HG02571 (cell line): ENCODE data around the gene KLHL36.

ENCODE experiments used
- ATAC-seq: cut with Tn5 transposase; IDR thresholded peaks from one replicate; pipeline ENCODE4 v1.9.1; 2021; ENCODE audit warnings: mild to moderate bottlenecking, moderate library complexity; ENCODE audit not compliant: unreplicated experiment

Gene KLHL36

DNA sequence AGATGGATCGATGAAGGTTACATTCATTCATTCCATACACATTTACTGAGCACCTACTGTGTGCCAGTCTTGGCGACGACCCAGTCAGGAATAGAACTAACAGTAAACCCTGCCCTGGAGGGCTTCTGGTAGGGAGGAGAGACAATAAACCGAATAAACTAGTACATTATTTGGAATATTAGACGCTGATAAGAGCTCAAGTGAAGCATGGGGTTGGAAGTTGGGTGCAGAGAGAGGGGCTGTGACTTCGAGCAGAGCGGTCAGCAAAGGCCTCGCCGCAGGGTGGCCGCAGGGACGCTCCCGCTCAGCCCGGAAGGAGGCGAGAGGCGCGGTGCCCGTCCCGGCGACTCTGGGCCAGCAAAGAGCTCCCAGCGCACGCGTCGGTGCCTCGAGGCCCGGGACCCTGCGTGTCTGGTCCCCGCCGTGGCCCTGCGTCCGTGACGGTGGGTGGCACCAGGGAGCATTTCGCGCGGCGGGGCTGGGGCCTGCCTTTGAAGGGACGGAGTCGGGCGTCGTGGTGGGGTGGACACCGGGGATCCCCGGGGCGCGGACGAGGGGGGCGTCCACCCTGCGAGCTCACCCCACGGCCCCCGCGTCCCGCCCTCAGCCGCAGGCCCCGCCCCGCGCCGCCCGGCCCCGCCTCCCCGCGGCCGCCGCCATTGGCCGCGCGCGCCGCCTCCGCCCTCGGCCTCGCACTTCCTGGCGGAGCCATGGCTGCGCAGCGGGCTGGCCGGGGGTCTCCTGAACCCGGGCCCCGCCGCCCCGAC is at the start of gene KLHL36:
Gene KLHL36 (plus strand): TSS at position 684 of the 767 bp plus-strand sequence. CDS start 2,357 bp downstream, outside the sequence.
- peak; percentile 85 for ATAC-seq

DNA sequence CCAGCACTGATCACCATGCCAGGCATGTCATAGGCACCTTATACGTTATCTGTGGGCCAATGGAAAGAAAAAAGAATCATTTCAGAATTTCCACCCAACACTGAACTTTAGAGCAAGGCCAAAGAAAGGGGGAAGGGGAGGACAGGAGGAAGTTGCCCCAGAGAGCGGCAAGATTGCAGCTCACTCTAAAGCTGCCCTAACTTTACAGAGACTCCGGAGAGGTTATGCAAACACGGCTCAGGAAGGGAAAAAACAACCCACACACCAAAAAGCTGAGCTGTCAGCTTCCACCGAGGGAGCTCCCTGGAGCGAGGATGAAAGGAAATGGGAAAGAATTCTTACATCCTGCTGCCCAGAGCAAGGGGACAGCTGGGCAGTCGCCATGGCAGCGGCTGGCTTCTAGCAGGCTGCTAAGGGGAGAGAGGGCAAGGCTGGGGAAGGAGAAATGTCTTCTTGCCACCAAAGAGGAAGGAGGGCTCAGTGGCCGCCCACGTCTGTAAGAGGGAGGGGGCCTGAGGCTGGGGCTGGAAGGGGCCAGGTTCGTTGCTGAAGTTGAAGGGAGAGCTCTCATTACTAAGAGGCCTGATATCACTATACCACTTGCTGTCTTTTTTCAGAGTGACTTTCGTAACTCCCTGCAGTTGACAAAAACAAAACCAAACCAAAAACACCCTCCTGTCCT is 48.6 kb upstream of the KLHL36 start:
- no peak for ATAC-seq

DNA sequence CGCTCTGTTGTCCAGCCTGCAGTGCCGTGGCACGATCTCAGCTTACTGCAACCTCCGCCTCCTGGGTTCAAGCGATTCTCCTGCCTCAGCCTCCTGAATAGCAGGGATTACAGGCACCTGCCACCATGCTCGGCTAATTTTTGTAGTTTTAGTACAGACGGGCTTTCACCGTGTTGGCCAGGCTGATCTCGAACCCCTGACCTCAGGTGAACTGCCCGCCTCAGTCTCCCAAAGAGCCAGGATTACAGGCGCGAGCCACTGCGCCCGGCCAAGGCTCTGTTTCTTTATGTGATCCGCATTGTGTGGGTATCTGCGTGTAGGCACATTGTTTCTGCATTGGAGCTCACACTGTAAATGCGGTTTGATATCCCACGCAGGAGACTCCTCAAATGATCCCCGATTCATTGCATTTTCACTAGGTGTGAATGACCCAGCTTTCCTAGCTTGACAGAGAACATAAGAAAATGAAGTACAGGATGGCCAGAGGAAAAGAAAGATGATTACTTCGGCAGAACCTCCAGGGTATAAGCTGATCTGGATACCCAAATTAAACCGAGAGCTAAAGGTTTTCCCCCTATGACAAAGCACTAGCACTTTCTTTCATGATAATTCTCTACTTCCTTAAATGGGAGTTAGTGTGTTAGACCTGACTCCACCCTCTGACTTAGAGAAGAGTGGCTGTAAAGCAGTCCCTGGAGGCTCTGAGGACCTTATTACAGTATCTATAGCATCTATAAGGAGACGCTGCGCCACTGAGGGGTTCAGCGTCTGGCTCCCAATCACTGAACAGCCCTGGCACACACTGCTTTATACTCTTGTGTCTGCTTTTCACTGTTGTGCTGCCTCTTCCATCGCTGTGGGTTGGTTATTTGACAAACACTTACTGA is 47.7 kb upstream of the KLHL36 start:
- peak; percentile 59 for ATAC-seq

DNA sequence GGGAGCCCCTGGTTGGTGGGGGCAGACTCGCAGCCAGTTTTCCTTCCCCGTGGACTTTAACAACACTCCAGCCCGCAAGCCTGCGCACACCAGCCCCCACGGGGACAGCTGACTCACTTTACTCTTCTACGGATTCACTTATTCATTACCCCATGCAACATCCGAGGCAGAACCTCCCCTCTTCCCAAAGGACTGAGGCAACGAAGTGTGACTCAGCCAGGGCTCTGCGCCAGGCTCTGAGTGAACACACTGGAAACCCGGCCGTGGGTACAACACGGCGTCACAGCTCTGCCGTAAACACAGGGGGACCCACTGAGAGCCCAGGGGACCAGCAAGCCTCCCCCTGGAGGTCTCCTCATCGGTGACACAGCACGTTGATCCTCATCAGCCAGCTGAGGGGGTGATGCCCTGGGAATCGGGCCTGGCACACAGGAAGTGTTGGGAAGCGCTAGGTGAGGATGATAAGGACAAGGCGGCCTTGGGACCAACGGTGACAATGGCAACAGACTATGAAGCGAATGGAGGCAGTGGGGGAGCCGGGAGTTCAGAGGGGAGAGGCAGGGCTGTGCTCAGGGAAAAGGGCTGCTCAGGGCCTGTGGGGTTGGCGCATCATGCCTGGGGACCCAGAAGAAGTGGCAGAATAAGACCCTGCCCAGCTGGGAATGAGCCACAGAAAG is 45.0 kb upstream of the KLHL36 start:
- ATAC-seq: no peak

DNA sequence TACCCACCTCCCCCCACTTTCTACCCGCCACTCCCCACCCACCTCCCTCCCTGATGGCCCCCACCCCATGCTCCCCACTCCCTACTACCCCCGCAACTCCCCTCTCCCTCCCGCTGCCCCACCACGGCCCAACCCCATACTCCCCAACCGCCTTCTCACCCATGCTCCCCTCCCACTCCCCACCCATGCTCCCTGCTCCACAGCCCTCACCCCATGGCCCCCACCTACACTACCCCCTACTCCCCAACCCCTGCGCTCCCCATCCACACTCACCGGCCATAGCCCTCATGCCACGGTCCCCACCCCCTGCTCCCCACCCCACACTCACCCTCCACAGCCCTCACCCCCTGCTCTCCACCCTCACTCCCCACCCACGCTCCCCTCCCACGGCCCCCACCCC is 44.4 kb upstream of the KLHL36 start:
- no peak for ATAC-seq

DNA sequence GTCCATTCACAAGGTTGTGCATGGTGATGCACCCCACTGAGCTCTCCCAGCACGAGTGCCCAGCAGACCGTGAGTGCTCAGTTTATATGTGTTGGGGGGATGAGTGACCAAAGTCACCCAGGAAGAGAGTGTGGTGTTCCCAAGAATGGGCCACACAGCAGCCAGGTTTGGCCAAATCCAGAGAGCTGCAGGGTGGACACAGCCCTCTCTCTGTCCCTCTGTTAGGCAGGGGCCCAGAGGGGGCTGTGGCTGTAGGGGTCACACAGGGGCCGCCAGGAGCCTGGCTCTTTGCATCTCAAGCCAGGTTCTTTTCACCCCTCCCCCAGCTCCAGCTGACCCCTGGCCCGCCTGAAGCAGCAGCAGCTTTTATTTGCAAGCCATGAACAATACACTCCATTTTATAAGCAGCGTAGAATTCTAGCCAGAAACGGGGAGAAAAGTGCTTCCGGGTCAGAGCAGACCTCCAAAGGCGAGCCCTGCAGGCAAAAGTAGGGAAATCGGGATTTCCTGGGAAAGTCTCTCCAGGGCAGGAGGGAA is 43.8 kb upstream of the KLHL36 start:
- no peak for ATAC-seq

DNA sequence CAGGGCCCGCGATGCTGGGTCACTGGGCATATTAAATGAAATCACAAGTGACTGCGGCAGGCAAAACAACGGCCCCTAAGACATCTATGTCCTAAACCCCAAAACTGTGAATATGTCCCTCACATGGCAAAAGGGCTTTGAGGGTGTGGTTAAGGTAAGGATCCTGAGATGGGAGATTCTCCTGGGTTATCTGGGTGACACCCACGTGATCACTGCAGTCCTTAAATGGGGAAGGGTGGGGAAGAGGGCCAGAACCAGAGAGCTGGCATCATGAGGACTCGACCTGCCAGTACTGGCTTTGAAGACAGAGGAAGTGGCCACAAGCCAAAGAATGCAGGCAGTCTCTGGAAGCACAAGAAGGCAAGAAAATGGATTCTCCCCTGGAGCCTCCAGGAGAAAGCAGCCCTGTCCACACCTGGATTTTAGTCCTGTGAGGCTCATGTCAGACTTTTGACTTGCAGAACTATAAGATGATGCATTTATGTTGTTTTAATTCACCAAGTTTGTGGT is 42.9 kb upstream of the KLHL36 start:
- no peak for ATAC-seq

DNA sequence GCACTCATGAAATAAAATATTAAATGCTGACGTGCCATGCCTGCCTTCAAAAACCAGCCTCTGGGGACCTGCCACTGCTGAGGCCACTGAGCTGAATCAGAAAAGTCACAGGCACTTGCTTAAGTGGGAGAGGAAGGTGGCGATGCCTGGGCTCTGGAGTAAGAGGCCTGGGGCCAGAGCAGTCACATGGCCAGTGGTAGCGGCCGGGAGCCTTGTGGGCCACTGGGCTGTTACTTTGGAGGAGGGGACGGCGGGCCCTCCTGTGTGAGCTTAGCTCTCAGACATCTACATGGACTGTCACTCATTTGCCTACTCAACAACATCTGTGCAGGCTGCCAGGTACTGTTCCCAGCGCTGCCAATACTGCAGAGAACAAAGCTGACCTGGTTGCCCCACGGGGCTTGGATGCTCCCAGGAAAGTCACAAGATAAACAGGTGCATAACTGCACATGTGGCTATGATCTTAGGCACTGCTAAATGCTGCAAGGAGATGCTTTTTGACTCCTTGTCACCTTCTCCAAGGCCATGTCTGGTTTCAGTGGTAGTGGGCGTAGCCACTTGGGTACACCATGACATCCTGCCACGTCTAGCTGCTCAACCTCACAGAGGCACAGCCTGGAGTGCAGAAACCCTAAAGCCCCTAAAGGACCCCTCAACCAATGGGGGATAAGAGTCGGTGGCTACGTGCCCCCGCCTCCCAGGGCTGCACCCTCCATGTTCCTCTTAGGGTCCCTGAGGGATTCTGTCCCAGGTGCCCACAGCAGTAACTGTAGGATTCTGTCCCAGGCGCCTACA is 42.0 kb upstream of the KLHL36 start:
- ATAC-seq: no peak

DNA sequence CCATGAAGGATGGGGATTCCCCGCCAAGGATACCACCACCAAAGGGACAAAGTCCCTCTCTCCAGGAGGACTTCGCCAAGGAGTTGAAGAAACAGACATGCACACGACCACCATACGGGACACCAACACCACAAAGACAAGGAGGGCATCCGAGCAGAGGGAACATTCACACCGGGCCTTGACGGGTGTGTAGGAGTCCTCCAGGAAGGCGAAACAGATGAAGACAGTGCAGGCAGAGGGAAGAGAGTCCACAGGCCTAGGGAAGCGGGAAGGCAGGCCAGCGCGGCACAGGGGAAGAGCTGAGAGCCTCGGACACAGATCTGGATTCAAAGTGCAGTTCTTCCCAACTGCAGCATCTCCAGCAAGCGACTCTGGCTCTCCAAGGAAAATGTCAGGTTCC is 41.2 kb upstream of the KLHL36 start:
- ATAC-seq: no peak

DNA sequence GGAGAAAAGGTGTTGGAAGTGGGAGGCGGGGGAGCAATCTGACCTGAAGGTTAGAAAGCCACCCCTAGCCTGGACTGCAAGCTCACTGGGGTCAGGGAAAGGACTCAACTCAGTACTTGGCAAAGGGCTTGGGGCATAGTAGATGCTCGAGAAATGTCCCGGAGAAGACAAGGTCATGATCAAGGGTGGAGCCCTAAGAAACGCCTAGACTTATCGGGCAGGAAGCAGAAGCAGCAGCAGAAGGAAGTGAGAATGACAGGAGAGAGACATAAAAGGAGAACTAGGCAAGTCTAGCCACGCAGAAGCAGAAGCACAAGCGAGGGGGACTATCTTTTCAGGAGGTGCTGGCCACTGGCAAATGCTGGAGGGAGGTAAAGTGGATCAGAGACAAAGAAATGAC is 40.6 kb upstream of the KLHL36 start:
- peak; percentile 45 for ATAC-seq

DNA sequence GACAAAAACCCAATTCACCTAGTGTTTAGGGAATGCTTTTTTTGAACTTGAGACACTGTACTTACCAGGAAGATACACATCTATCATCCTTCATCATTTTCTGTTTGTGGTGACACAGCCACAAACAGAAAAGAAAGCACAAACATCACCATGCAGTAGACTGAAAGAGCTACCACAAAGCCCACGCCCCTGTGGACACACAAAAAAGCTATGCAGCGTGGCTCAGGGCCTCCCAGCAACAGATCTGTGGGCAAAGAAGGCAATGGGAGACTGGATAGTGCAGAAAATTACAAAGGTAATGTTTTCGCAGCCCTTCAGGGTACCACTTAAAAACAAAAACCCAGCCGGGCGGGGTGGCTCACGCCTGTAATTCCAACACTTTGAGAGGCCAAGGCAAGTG is 40.0 kb upstream of the KLHL36 start:
- ATAC-seq: no peak

DNA sequence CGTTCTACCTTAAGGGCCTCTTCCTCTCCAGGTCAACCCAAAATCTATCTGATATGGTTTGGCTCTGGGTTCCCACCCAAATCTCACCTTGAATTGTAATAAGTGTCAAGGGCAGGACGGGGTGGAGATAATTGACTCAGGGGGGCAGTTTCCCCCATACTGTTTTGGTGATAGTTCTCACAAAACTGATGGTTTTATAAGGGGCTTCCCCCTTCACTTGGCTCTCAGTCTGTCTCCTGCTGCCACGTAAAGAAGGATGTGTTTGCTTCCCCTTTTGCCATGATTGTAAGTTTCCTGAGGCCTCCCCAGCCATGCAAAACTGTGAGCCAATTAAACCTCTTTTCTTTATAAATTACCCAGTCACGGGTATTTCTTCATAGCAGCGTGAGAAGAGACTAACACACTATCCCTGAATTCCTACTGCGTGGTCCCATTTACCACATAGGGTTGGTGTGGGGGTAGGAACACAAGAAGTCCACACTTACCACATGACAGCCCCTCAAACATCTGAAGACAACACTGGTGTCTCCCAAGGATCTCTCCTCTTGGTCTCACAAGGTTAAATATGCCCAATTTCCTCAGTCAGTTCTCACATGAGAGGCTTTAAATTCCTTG is 38.6 kb upstream of the KLHL36 start:
- ATAC-seq: no peak

DNA sequence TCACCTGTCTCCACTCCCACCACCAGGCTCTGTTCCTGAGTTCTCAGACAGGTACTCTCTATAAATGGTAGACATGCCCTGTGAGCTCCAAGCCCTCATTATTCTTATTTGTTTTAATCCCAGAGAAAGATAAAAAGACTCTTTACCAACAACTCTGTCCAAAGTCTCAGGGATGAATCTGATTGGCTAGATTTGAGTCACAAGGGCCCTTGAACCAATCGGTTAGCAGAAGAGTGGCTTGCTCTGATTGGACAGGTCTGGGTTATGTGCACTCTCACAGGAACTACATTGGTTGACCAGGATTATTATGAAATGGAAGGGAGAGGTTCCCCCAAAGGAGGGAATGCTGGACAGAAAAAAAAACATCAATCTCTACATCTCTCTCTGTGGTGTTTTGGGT is 37.9 kb upstream of the KLHL36 start:
- ATAC-seq: no peak

DNA sequence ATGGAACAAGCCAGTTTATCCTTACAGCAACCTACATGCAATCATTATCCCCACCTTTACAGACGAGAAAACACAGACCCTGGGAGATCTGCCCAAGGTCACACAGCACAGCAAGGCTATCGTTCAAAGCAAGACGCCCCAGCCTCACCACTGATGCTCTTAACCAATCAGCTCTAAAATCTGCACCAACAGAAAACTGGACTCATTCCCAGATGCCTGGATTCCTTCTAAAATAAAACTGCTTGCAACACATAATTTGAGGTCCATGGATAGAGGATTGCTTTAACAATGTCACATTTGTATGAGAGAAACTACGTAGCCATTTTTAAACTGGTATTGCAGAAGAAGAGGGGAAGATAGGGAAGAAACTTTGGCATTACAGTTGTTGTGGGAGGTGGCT is 37.3 kb upstream of the KLHL36 start:
- no peak for ATAC-seq

DNA sequence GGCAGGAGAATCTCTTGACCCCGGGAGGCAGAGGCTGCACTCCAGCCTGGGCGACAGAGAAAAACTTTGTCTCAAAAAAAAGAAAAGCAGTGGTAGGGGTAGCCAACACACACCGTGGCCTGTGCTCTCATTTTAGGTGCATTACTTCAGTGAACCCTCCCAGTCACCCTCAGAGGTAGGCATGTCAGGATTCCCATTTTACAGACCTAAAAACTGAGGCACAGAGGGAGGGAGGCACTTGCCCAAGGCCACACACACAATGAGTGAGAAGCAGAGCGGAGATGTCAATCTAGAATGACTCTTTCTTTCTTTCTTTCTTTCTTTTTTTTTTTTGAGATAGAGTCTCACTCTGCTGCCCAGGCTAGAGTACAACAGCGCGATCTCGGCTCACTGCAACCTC is 35.6 kb upstream of the KLHL36 start:
- no peak for ATAC-seq

DNA sequence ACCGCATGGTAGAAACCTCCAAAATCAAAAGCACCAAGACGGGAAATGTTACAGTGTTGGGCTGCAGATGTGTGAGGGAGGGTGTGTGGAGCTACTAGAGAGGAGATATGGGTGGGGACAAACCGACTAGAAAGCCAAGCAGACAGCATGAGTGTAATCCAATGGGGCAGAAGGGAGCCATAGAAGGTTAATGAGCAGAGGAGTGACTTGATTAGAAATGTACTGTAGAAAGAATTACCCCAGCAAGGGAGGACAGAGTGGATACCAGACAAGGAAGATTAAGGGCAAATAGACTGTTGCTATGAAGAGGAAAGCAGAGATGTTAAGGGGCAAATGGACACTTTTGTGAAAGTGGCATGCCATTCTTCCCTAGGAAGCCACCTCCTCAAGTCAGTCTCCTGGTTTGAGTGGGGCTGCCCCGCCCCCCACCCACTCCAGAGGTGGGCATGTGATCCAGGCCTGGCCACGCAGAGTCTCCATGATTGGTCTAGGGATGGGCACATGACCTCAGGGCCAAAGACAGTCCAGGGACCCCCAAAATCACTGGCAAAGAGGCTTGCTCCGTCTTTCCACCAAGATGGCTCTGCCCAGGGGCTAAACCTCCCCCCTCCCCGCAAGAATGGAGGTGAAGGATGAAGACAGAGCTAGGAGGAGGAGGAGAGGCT is 34.8 kb upstream of the KLHL36 start:
- ATAC-seq: no peak

DNA sequence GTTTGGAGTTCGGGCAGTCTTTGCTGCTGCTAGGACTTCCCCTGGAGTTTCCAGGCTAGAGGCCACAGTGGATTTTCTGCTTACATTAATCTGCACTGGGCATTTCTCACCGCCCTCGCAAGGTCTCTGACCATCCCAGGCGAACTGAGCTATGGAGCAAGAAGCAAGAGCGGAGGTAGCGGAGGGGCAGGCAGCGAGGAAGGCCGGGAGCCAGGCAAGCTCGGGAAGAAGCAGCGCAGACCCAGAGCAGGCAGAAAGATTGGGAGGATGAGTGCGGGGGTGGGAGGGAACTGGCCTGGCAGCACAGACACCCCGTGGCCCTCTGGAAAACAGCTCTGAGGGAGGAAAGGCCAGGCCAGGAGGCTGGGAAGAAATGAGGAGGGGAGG is 34.2 kb upstream of the KLHL36 start:
- ATAC-seq: no peak

DNA sequence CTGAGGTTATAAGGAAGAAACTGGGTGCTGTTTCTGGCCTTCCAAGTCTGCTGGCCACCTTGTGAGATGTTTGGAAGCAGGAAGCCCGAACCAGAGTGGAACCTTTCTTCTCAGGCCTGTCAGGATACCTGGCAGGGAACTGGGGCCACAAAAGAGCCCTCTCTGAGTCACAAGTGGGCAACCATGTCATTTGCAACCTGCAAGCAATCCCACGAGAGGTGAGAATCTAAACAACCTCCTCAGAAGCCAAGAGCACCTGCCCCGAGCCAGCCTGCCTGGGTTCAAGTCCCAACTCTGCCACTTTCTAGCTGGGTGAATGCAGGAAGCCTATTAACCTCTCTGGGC is 33.7 kb upstream of the KLHL36 start:
- ATAC-seq: no peak
